Measurements from ENCODE around the gene JPT2.

Gene JPT2

DNA sequence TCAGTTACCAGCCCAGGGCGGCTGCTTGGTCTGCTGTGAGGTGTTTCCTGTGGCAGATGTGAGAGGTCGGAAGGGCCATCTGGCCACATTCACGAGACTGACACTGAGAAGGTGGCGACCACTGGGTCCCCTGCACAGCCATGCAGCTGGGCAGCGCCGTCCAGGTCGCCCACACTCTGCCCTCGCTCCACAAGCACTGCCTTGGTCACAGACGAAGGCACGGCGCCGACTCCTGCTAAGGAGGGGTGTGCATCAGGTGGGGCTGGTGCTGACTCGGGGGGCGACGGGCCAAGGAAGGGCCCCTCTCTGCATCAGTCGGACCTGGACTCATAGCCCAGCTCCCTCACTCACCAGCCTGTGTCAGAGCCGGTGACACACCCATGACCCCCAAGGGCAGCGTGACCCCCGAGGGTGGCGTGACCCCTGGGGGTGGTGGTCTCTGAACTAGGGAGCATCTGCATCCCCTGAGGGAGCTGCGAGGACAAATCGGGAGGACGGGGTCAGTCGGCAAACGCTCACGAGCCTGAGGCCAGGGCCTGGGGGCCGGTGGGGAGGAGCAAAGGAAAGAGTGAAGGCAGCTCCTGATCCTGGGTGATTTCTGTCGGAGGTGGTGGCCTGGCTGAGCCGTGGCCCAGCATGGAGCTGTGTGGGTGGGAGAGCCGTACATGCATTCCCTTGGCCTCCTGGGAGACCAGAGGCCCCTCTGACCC is 62.9 kb downstream of the JPT2 start:
- DNase-seq, result no peak

DNA sequence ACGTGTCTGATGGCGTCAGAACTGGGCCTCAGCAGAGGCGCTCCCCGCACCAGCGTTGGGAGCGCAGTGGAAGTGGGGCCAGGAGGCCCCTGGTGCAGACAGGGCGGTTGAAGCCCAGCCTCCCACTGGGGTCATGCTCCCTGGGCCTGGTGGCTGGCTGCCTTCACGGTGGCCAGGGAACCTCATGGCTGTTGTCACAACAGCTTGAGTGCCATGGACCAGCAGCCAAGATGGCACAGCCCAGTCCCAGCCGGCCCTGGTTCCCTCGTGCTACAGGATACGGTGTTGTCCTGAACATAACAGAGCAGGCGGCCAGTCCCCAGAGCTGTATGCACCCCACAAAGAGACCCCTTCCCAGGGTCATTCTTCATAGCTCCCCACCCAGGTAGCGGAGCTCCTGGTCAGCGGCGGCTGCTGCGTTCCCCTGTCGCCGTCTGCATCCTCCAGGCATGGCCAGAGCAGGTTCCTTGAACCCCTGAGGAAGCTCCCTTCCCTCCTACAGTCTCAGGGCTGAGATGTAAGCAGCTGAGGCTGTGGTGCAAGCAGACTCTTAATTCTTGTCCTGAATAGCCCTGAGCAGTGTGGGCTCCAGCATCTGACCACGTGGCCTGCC is 63.6 kb downstream of the JPT2 start:
- DNase-seq, result no peak

DNA sequence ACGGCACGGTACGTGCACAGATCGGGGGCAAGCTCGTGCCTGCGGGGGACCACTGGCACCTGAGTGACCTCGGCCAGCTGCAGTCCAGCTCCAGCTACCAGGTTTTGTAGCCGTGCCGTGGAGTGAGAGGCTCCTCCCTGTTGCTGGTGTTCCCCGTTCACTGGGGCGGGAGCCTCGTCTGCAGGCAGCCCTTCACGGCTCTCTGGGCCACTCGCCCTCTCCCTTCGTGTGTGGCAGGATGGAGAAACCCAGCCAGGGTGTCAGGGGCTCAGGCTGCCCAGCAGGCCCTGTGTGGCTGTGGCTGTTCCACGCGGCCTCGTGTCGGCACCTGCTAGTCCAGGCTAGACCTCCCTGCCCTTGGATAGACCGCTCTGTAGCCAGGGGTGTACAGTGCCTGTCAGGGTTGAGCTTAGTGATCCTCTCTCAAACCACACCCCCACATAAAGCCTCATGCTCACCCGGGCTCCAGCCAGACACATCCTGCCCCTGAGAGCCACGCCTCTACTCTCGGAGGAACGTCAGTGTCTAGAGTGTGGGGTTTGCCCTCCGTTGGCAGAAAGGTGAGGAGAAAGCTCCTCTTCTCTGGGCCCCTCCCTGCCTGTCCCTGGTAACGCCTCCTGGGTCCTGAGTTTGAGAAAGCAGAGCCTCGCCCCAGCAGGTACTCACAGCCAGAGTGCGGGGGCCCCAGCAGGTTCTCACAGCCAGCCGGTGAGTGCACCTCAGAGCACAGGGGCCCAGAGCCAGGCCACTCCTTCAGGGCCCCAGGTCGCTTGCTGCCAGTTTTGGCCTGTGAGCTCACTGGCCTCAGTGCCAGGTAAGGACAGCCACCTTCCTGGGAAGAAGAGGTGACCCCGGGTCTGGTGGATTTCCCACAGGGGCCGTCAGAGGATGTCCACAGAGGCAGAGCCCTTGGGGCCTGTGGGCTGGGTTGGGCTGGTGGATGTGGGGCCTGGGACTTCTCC is 65.6 kb downstream of the JPT2 start:
- DNase-seq, result no peak

DNA sequence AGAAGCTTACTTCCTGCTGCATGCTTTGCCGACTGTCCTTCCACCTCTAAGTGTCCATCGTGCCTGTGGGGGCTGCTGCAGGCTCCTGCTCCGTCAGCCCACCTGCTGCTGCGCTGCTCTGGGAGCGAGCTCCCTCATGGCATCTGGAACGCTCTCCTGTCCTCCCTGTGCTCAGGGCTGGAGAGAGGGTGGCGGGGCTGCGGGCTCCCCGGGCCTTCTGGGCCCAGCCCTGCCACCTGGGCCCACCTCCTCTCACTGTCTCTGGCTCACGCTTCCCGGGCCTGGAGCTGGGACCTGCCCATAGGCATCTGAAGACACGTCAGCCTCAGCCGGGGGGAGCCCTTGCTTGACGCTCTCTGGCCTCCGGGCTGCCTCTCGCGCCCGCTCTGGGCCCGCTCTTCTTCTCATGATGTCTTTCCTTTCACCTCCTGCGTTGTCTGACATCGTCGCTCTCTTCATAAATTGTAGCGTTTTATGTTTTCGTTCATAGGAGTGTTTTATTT is 66.3 kb downstream of the JPT2 start:
- no peak for DNase-seq

DNA sequence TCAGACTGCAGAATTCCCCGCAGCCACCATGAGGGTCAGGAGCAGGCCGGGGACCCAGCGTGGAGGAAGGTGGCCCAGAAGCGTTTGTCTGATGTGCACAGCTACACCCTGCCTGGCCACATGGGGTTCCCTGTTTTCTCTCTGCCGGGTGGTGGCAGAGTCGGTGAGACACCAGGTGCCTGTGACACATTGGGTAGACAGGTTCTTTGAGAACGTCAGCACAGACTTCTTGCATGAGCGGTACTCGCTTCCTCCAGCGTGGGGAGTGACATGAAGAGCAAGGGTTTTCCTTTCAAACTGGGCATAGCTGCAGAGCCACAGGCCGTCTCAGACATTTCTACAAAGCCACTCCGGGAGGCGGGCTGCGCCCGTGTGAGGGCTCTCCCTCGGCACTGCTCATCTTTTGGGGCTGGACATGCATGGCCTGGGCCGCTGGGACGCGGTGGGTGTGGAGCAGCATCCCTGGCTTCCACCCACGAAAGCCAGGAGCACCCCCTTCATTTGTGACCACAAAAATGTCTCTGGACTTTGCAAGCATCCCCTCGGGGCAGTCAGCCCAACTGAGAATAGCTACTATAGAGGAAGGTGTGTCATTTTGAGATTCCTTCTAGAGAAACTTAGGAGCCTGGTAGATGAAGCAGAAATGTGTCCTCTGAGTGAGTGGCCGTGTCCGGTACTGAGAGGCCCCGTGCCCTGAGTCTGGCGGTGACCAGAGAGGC is 67.3 kb downstream of the JPT2 start:
- DNase-seq, result no peak

DNA sequence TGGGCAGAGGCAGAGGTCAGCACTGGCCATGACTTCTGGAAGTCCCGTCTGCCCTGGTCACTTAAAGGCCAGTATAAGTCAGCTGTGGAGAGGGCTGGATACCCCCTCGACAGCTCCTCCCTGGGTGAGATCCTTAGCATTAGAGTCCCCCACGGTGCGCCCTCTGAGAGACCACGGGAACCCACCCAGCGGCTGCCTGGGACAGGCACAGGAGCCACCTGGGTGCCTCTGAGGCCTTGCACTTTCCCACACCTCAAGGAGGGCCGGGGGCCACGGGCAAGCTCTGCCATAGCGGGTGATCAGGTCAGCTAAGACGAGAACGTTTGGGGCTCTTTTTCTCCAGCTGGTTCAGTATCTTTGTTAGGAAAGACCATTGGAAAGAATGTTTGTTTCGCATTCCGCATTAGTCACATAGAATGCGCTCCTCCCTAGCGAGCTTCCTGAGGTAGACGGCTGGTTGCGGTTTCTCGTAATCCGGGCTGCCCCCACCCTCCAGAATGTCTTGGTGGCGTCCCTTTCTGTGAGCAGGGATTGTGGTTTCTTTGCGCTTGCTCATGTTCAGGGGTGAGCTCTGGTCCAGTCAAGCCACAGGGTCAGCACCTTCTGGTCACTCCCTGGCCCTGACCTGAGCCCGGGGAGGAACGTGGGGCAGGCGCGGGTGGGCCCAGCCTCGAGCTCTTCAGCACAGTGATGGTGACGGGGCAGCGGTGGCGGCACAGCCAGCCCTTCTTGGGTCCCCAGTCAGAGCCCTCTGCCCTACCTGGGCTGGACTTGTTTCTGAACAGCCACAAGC is 68.0 kb downstream of the JPT2 start:
- DNase-seq, result no peak

DNA sequence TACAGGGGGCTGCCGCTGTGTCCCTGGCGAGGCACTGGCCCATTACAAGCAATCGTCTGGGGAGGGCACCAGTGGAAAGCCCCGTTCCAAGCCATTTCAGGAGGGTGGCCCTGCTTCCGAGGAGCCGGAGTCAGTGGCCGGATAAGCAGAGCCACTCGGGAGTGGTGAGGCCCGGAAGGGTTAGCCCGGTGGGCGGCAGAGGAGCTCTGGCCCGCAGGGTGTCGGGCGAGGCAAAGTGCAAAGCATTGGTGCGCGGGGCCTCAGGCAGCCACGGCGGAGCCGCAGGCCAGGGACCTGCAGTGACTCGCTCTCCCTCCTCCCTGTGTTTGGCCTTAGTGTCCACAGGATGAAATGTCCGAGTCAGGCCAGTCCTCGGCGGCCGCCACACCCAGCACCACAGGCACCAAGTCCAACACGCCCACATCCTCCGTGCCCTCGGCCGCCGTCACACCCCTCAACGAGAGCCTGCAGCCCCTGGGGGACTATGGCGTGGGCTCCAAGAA is 68.7 kb downstream of the JPT2 start:
- DNase-seq, result no peak

DNA sequence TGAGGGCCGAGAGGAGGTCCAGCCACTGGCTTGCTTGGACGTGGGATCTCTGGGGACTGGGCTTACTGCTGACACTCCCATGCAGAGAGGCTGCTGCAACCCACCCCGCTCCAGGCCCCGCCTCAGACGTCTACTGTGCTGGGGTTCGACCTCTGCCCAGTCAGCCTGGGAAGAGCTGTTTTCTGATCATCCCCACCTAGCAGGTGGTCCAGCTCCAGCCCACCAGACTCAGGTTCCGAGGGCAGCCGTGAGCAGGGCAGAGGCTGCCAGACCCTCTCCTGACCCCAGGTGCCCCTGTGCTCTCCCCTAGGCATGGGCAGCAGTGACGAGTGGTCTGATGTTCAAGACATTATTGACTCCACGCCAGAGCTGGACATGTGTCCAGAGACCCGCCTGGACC is 69.9 kb downstream of the JPT2 start:
- DNase-seq, result no peak

DNA sequence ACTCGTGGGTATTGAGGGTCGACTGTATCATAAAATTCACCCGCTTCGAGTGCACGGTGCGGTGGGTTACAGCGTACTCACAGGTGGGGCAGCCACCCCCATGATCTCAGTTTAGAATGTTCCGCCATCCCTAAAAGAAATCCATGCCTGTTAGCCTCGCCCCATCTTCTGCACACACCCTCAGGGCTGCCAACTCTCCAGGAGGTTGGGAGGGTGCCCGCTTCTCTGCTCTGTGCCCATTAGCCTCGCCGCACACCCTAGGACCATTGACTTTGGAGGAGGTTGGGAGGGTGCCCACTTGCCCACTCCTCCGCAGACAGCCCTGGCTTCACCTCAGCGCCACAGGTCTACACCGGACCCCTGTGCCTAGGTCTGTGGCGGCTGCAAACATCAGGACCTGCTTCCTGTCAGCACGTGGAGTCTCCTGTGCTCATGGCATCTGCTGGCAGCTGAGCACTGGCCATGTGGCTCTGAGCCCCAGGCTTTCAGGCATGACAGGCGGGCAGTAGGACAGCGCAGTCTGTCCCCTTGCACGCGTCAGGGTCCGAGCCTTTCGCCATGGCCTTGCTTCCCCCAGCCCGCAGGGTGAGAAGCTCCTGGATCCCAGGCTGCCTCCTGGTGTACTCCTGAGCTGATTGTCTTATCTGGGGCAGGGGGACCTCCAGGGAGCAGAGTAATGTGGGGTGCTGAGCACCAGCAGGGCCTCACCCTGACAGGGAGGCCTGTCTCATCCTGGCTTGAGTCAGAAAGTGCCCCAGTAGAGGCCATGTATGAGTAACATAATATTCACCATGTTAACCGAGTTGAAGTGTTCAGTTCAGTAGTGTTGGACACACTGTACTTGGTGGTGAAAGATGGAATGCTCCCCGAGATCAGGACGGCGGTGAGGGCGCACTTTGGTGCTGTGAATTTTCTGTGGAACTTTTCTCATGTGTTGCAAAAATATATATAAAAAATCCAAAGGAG is 71.4 kb downstream of the JPT2 start:
- DNase-seq, result no peak
